Spleen (tissue), 11 donors: ENCODE measurements around the gene WDR64. TPM values are rescaled to one million over a fixed set of nuclear protein-coding genes. Genes with fewer than 3 reads are reported as not detected.

ENCODE experiments used
- DNase-seq: peaks from one replicate; pipeline ENCODE4 v3.0.0-alpha.2; 2020
- H3K27ac ChIP-seq, 8 donors: fragments of 200-600 bp; sonication (generic) in 7 of 8; 1 replicate in 4 of 8; 2 replicates in 4 of 8; pipeline versions ENCODE4 v1.5.0 to v1.8.0; 2016 to 2021; ENCODE audit warnings: inconsistent platforms in 4 of 8, mild to moderate bottlenecking in 4 of 8, moderate library complexity in 1 of 8
- H3K27me3 ChIP-seq, 7 donors: fragments of 200-600 bp; sonication (generic) in 6 of 7; replicated peaks in 1 of 7; 1 replicate in 4 of 7; 2 replicates in 3 of 7; pipeline versions ENCODE4 v1.5.0 to v1.8.0; 2016 to 2021; ENCODE audit warnings: inconsistent platforms in 3 of 7, mild to moderate bottlenecking in 1 of 7
- H3K36me3 ChIP-seq, 6 donors: fragments of 200-600 bp; sonication (generic) in 5 of 6; 1 replicate in 4 of 6; 2 replicates in 2 of 6; pipeline versions ENCODE4 v1.5.0 to v1.8.0; 2016 to 2021; ENCODE audit warnings: inconsistent platforms in 2 of 6
- H3K4me1 ChIP-seq, 6 donors: fragments of 200-600 bp; sonication (generic) in 5 of 6; 1 replicate in 3 of 6; 2 replicates in 3 of 6; pipeline versions ENCODE4 v1.5.0 to v1.8.0; 2016 to 2021; ENCODE audit warnings: inconsistent platforms in 3 of 6
- H3K4me3 ChIP-seq, 8 donors: fragments of 200-600 bp; sonication (generic) in 7 of 8; 1 replicate in 4 of 8; 2 replicates in 4 of 8; pipeline versions ENCODE4 v1.5.0 to v1.8.0; 2016 to 2021; ENCODE audit warnings: inconsistent platforms in 4 of 8, mild to moderate bottlenecking in 4 of 8, moderate library complexity in 2 of 8
- H3K9me3 ChIP-seq, 8 donors: fragments of 200-600 bp; sonication (generic) in 7 of 8; 1 replicate in 4 of 8; 2 replicates in 4 of 8; pipeline versions ENCODE4 v1.5.0 to v1.8.0; 2016 to 2021; ENCODE audit warnings: inconsistent platforms in 4 of 8
- CTCF ChIP-seq, 11 experiments: fragments of 200-600 bp in 7 of 11; fragments of 450-650 bp in 4 of 11; sonication (generic) in 4 of 11; IDR thresholded peaks in 8 of 11; conservative IDR thresholded peaks in 3 of 11; 1 replicate in 7 of 11; 2 replicates in 4 of 11; pipeline versions ENCODE4 v1.4.0 to v1.8.0; 2016 to 2021; ENCODE audit warnings: antibody characterized with exemption in 11 of 11, inconsistent platforms in 4 of 11, mild to moderate bottlenecking in 1 of 11
- POLR2A ChIP-seq, 3 donors: fragments of 450-650 bp; IDR thresholded peaks; one replicate each; pipeline ENCODE4 v1.5.1; 2017; ENCODE audit warnings: antibody characterized with exemption in 3 of 3, mild to moderate bottlenecking in 1 of 3
- POLR2AphosphoS5 ChIP-seq, 3 donors: sonication (generic); formaldehyde crosslinking; IDR thresholded peaks; one replicate each; pipeline ENCODE4 v1.5.1; 2017; ENCODE audit warnings: antibody characterized with exemption in 3 of 3
- WGBS, 5 donors: extraction: QIAGEN DNeasy Blood & Tissue Kit in 3 of 5; methylation state at CpG; one replicate each; pipeline versions ENCODE4 v1.1.5 to v1.1.7; 2013 to 2018; 5-methylcytosine and 5-hydroxymethylcytosine counted together
- intact Hi-C: fragments of 100-400 bp; cut with DNase I; formaldehyde crosslinking; loops from one replicate; pipeline ENCODE4 v1.15.0; 2023; ENCODE audit warnings: low total_unique reads
- polyA plus RNA-seq, 3 donors: library from polyadenylated mRNA; stranded (reverse); fragments of 200-250 nt; gene quantifications; one replicate each; pipeline ENCODE4 v1.2.1, GENCODE V29; 2013
- total RNA-seq, 7 donors: library from RNA; depleted of rRNA in 3 of 7; stranded (reverse); fragments of >200 nt in 3 of 7; fragmentation: NEBNext Ultra II Directional in 4 of 7; extraction: Animal tissue kit (Norgen Biotek cat#: 25700) in 4 of 7; gene quantifications; one replicate each; pipeline versions ENCODE4 v1.1.0 to v1.2.1, GENCODE V29; 2016 to 2021
- donor health status: healthy with polysubstance abuse.
- donor health status: DM: no; HTN: no; CAD: no; lungs with moderate emphysema.
- donor health status: DM: no; HTN: no; CAD: no.
- donor health status: Bipolar disorder and iron deficiency.
- donor health status: healthy.
- donor health status: DM: no; HTN: no; CAD: no.
- donor health status: DM: yes; HTN: yes; CAD: no.

WDR64 gene
- total and polyA plus RNA-seq, 10 donors, result 0.03 to 0.55 (median 0.26) TPM; not detected in 3

- WGBS, 5 donors, result 89 to 100% (median 97%) methylated on average over 1 of the region's 1 CpG
- Histone ChIP-seq H3K27ac (no peak overlapping the region), H3K4me1 (peaks cover 17 to 33% (median 23%) of the 10 kb centered on the region in 6 donors), H3K4me3 (no peak overlapping the region), H3K9me3 (peaks cover 0 to 13% (median 4%) of the 10 kb centered on the region in 8 donors), H3K36me3 (no peaks in the 10 kb centered on the region), H3K27me3 (no peaks in the 10 kb centered on the region)
- no peak for TF ChIP-seq CTCF (IDR thresholded peaks at IDR 0.05 in 8 of 11, conservative IDR thresholded peaks at IDR 0.05 in 3 of 11)
- no peak for TF ChIP-seq POLR2A (IDR thresholded peaks at IDR 0.05)
- no peak for TF ChIP-seq POLR2AphosphoS5 (IDR thresholded peaks at IDR 0.05)
- no peak for DNase-seq
- intact Hi-C loops, result no loop called here
Observed at GRCh38 chr1:241642593-241642944, 9.5 kb upstream of the WDR64 start.

- intact Hi-C loops, result no loop called here
- H3K36me3 ChIP-seq, result no peaks in the 10 kb centered on the region
- H3K27me3 ChIP-seq, result no peaks in the 10 kb centered on the region
- no peak for TF ChIP-seq POLR2AphosphoS5 (IDR thresholded peaks at IDR 0.05)
- no peak for TF ChIP-seq CTCF (IDR thresholded peaks at IDR 0.05 in 8 of 11, conservative IDR thresholded peaks at IDR 0.05 in 3 of 11)
- TF ChIP-seq POLR2A (IDR thresholded peaks at IDR 0.05), result no peak
- peaks cover 0 to 13% (median 4%) of the 10 kb centered on the region in 8 donors for H3K9me3 ChIP-seq
- 92 to 97% (median 95%) methylated on average over 2 of the region's 2 CpGs for WGBS, 5 donors
- H3K4me3 ChIP-seq, result no peak overlapping the region
- DNase-seq, result no peak
- H3K4me1 ChIP-seq, result peaks cover under 1 to 16% (median 6%) of the 10 kb centered on the region in 6 donors
- no peak overlapping the region for H3K27ac ChIP-seq
Observed at GRCh38 chr1:241644259-241644658, 7.8 kb upstream of the WDR64 start.

GRCh38 chr1:241645199-241645598, 6.9 kb upstream of the WDR64 start:
- Histone ChIP-seq H3K27me3 (no peaks in the 10 kb centered on the region), H3K9me3 (peaks cover 0 to 13% (median 4%) of the 10 kb centered on the region in 8 donors), H3K36me3 (no peaks in the 10 kb centered on the region), H3K4me1 (peaks cover 0 to 14% (median 5%) of the 10 kb centered on the region in 6 donors), H3K4me3 (no peak overlapping the region), H3K27ac (peak overlapping the region in 3 of 8 donors; percentile 5 to 50 (median 41))
- TF ChIP-seq CTCF (IDR thresholded peaks at IDR 0.05 in 8 of 11, conservative IDR thresholded peaks at IDR 0.05 in 3 of 11) (no peak), POLR2A (IDR thresholded peaks at IDR 0.05) (no peak), POLR2AphosphoS5 (IDR thresholded peaks at IDR 0.05) (no peak)
- DNase-seq, result no peak
- 74 to 88% (median 81%) methylated on average over 4 of the region's 4 CpGs for WGBS, 5 donors
- intact Hi-C loops, result no loop called here

- no peak overlapping the region for H3K4me3 ChIP-seq
- H3K36me3 ChIP-seq, result no peaks in the 10 kb centered on the region
- H3K27me3 ChIP-seq, result no peaks in the 10 kb centered on the region
- peaks cover 0 to 13% (median 4%) of the 10 kb centered on the region in 8 donors for H3K9me3 ChIP-seq
- no peak for DNase-seq
- no peak overlapping the region for H3K27ac ChIP-seq
- intact Hi-C loops, result no loop called here
- WGBS, 5 donors, result 85 to 94% (median 88%) methylated on average over 7 of the region's 7 CpGs
- TF ChIP-seq POLR2AphosphoS5 (IDR thresholded peaks at IDR 0.05), result no peak
- no peak for TF ChIP-seq POLR2A (IDR thresholded peaks at IDR 0.05)
- no peak for TF ChIP-seq CTCF (IDR thresholded peaks at IDR 0.05 in 8 of 11, conservative IDR thresholded peaks at IDR 0.05 in 3 of 11)
- peaks cover 0 to 7% (median 0%) of the 10 kb centered on the region in 6 donors for H3K4me1 ChIP-seq
Observed at GRCh38 chr1:241646201-241646600, 5.9 kb upstream of the WDR64 start.
